Fibroblast of pulmonary artery (primary cell): ENCODE results near the gene PFDN5.

Experiments
- DNase-seq: peaks from one replicate; pipeline ENCODE4 v3.0.0-alpha.2; 2010; ENCODE audit warnings: low read depth
- H3K4me3 ChIP-seq: replicated peaks from 2 replicates; pipeline ENCODE4 v1.5.1; 2011; ENCODE audit warnings: low read depth, mild to moderate bottlenecking, control low read depth, low read length, moderate library complexity
- TF ChIP-seq, protein P1 (sequence below): IDR thresholded peaks from 2 replicates; pipeline ENCODE4 v1.5.1; 2011; ENCODE audit warnings: mild to moderate bottlenecking, control low read depth, low read length, inconsistent platforms; ENCODE audit errors: missing control alignments

The PFDN5 gene

DNA sequence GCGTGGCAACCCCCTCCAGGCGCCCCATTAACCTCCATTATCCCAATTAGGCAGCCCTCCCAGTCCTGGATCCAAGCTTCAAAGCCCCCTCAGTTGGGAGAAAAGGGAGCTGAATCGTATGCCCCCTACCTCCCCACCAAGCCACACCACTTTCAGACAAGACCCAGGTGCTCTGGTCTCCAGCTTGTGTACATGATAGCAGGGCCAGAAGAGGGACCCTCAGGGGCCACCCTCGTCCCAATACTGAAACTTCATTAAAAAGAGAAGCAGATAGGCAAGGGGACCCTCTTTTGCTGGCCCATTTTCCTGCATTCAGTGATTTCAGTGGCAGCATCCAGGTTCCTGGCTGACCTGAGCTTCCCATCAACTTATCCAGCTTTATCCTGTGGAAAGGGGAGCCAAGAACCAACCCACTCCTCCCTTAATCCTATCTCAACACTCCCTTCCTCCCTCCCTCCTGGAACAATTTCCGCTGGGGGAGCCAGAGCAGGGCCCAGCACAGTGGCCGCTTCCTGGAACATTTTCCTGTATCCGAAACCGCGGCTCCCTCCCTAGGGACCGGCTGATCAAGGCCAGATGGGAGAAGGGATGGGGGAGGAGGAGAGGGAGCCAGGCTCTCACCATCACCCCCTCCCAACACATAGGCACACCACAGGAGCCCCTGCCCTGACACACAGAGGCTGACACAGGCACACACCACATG, 50.3 kb downstream of the PFDN5 start:
- DNase-seq: peak; percentile 61
- peak overlapping the region; percentile 65 for H3K4me3 ChIP-seq
- TF ChIP-seq, protein P1, sequence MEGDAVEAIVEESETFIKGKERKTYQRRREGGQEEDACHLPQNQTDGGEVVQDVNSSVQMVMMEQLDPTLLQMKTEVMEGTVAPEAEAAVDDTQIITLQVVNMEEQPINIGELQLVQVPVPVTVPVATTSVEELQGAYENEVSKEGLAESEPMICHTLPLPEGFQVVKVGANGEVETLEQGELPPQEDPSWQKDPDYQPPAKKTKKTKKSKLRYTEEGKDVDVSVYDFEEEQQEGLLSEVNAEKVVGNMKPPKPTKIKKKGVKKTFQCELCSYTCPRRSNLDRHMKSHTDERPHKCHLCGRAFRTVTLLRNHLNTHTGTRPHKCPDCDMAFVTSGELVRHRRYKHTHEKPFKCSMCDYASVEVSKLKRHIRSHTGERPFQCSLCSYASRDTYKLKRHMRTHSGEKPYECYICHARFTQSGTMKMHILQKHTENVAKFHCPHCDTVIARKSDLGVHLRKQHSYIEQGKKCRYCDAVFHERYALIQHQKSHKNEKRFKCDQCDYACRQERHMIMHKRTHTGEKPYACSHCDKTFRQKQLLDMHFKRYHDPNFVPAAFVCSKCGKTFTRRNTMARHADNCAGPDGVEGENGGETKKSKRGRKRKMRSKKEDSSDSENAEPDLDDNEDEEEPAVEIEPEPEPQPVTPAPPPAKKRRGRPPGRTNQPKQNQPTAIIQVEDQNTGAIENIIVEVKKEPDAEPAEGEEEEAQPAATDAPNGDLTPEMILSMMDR: no peak

DNA sequence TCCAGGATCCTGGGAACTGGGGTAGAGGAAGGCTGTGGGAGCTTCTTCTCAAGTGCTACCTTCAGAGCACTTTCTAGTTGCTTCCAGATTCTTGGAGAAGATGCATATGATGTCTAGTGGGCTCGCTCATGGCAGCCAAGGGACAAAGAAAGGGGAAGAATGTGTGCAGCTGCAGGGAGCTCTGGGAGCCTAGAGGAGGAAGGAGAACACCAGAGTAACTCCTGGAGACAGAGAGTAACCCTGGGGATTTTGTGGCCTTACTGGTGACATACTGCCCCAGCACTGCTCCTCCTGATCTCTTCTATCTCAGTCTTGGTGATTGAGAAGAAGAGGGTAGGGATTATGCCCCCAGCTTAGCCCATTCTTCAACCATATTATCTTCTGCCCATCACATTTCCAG, 51.1 kb downstream of the PFDN5 start:
- no peak for DNase-seq
- TF ChIP-seq, protein P1: no peak
- no peak overlapping the region for H3K4me3 ChIP-seq

DNA sequence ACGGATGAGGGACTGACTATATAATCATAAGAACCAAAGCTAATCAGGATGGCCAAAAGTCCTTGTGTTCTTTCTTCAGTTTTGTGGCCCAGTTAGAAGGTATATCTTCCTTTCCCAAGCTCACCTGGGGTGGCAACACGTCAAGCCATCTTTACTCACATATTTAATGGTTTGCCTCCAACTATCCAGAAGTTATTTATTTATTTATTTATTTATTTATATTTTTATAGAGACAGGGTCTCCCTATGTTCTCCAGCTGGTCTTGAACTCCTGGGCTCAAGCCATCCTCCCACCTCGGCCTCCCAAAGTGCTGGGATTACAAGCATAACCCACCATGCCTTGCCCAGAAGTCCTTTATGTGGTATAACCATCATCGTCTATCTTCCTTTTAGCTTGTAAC, 52.6 kb downstream of the PFDN5 start:
- TF ChIP-seq, protein P1: no peak
- no peak overlapping the region for H3K4me3 ChIP-seq
- DNase-seq: no peak
